ENCODE results near the gene PREB.

Gene PREB

DNA sequence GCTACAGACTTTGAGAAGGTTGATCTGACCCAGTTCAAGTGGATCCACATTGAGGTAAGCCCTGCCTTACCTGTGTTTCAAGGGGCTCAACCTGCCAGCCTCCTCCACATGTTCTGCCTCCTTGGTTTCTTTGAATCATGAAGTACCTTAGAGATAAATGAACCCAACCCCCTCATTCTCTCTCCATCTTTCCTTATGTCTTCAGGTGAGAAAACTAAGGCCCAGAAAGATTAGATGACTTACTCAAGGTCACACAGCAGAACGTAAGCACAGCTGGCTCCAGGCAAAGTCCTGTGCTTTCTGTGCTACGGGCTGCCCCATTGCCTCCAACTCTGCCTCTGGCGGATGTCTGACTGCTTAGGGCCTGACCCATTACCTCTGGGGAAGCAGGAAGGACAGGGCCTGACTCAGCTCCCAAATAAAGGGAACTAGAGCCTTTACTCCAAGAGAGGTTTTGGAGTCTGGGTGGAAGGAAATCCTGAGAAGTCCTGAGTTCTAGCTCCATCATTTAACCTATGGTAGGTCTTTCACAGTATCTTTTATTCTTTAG is 37.6 kb downstream of the PREB start:
- DNase-seq (ENCODE audit: low read depth in 2 of 2) = no peak

DNA sequence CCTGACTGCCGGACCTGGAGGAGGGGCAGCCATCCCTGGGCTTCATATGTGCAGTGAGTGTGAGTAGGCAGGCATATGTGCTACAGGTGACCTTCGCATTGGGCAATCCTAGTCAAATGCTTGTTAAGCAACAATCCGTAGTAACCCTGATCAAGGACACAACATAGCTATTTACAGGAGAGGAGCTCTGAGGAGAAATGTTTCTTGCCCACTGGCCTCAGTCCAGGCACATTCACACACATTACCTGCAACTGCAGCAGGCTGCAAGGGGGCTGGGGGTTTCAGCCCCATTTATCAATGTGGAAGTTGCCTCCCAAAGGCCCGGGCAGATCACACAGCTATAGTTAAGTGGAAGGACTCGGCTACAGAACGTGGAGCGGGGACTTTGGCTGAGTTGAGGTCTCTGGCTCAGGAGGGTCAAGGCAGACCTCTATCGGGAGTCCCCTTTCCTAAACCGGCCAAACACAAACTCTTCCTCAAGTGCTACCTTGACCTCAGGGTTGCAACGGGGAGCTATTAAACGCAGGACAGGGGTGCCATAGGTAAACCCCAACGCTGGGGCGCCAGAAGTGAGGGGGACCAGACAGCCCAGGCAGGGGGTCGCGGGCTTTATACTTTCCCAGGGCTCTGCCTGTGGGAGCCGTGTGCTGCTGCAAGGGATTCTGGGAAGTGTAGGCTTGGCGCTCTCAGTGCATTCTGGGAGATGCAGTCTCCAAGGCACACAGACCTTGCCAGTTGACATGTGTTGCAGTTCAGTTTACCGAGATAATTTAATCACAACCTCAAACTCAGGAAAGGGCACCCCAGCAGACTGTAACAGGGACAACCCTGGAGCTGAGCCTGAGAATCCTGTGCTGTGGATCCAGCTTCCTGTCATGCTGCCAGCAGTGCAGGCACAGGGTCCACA is 38.4 kb downstream of the PREB start:
- DNase-seq (ENCODE audit: low read depth in 2 of 2) = no peak

DNA sequence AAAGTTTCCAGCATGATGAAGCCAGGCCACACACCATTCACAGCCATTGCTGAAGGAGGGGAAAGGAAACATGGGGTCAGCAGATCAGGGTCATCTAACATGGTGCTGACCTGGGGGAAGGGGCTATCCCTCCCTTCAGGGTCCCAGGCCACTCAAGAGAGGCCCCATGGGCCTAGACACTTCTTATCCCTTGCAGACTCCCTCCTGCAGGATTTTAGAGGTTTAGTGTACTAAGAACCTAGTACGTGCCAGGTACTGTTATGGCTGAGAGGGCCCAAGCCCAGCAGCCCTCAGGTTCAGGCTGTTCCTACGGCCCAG is 39.0 kb downstream of the PREB start:
- DNase-seq (ENCODE audit: low read depth in 2 of 2) = no peak

DNA sequence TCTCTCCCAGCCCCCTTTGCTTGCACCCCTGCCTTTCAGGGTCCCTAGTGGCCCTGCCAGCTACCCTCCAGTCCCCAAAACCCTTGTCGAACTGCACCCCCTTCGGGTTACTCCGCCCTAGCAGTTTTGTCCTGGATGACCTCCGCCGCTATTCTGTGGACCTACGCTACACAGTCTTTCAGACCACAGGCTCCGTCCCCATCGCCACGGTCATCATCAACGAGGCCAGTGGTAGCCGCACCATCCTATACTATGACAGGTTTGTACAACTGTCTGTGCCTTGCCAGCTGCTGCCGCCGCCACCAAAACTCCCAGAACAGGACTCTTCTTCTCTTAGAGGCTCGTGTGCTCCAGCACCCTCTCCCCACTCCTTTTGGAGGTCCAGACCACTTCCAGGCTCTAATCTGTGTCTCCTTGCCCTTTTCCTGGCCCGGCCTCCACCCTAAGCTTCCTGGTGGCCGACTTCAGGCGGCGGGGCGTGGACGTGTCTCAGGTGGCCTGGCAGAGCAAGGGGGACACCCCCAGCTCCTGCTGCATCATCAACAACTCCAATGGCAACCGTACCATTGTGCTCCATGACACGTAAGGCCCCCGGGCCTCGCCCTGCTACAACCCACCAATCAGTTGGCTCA is 40.0 kb downstream of the PREB start:
- DNase-seq (ENCODE audit: low read depth in 2 of 2) = no peak

DNA sequence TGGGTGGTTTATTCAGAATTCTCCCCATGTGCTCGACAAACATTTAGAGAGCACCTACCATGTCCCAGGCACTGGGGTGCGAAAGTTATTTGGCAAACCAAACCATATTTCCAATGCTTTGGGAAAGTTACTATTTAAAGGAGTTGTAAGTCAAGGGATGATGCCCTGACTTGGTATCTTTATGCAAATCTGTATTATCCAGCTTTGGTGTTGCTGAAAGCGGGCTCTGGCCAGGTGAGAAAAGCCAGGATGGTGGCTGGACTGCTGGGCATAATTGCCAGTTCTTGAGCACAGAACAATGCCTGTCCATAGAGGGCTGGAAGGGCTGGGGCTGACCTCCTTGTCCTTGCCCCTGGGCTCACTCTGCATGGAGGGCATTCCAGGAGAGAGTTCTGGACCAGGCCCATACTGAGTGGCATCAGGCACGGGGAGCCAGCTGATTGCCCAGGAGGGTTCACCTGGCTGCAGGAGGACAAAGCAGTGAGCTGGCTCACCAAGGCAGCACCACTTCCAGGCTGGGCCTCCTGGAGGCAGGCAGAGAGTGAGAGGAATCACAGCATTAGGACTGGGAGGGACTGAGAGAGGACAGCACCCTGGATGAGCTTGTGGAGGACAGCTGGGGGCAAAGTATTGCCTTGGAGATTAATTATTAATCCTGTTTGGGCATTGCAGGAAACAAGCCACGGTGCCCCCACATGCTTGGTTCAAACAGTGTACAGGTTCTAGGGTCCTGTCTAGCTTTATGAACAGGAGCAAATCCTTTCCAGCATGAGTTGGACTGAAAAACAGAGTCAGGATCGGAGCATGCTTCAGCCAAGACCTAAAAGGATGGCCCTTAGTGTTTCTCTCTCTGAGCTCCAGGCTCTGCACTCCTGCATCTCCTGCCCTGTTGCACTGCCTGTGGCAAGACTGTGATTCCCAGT is 40.7 kb downstream of the PREB start:
- no peak for DNase-seq (ENCODE audit: low read depth in 2 of 2)

DNA sequence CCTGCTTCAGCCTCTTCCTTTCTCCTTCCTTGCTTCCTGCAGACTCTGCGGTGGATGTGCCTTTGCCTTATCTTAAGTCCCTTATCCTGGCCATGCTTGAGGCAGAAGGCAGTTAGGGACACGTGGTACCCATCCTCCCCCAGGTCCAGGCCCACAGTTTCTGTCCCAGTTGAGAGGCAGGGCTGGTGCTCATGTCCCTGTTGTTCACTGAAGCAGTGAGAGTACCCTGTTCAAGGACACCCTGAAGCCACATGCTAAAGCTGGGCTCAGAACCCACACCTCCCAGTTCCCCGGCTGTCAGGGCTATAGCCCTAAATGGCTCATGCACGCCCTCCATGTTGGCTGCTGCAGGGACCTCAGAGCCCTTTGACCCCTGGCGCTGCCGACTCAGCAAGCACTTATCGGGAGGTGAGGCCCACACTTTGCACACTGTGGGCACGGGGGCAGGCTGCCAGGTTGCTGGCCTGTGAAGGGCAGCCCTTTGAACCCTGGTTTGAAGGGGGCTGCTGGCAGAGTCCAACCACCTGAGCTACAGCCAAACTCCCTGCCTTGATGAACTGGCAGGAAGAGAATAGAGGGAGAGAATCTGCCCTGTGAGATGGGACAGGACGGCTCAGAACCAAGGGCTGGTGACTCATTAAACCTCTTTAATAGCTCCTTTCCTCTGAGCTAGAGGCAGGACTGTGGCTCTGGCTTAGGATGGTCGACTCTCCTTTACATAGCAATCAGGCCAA is 41.6 kb downstream of the PREB start:
- DNase-seq (ENCODE audit: low read depth in 2 of 2) = no peak

DNA sequence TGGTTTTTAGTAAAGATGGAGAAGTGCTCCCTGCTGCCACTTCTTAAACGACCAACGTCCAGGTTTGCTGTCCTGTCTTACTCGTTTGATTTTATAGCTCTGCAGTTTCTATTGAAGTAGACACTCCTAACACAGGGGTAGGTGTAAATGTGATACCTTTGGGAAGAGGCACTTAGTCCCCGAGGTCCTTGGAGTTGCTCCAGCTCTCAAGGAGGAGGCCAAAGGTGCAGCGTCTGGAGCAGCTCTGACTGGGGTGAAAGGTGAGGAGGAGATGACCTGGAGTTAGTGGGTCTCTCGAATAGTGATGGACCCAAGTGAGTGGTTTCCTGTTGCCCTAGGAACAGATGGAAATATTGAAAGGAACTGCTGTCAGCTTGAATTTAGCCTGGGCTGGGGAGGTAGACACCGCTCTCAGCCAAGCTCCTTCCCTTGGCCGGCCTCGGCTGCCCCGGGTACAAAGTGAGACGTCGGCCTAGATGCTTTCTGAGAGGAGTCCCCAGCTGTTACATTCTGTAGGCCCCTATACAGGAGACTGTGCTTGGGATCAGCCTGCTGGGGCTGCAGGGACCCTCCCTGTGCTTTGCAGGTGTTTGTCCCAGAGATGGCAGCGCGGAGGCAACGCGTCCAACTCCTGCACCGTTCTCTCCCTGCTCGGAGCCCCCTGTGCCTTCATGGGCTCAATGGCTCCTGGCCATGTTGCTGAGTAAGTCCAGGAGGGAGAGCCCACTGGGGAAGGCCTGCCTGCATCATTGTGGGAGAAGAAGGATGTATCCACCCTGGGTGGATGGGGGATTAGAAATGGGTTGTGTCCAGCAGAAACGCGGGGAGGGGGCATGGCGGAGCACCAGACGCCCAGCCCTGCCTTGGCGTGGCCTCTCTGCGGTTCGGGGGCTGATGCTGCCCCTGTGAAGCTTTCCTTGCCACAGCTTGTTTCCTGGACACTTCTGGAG is 42.4 kb downstream of the PREB start:
- no peak for DNase-seq (ENCODE audit: low read depth in 2 of 2)

DNA sequence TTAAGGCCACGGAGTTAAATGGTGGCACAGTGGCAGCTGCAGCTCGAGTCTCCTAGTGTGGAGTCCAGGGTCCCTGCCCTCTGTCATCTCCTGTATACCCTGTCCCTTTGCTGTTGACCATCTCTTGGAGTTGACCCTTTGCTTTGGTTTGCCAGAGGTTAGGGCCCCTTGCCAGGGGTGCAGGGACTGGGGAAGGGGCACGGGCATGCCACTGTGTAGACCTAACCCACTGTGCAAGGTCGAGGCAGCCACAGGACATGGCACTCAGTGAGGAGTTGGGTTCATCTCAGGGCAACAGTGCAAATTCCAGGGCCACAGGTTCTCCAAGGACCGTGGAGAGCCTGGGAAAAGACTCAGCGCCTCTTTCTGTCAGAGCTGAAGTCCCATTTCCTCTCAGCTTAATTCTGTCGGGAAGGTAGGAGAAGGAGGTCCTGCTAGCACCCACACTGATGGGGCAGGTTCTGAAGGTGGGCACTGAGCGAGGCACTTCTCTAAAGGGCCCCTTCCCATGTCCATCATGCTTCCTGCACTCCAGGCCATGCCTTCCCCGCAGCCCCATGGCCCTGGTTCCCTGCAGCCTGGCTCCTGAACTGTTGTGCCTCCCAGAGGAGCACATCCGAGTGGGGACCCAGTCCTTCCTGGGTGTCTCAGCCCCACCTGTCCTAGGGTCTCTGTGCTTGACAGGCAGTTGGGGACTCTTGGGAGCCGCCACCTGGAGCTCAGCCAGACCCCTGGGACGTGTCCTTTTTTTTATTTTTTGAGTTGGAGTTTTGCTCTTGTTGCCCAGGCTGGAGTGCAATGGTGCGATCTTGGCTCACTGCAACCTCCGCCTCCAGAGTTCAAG is 45.1 kb downstream of the PREB start:
- DNase-seq (ENCODE audit: low read depth in 2 of 2) = no peak

DNA sequence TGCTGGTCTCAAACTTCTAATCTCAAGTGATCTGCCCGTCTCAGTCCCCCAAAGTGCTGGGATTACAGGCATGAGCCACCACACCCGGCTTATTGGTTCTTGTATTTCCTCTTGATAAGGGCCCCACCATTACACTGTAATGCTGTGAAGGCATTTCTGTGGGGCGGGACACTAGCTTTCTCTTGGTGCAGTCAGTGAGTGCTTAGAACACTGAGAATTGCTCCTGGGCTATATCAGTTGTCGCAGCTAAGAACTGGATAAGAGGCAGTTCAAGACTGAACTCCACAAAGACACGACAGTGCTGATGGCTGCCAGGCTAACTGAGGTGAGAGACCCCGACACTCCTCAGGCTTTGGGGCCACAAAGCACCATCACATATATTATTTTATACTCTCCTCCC is 45.8 kb downstream of the PREB start:
- DNase-seq (ENCODE audit: low read depth in 2 of 2) = no peak

DNA sequence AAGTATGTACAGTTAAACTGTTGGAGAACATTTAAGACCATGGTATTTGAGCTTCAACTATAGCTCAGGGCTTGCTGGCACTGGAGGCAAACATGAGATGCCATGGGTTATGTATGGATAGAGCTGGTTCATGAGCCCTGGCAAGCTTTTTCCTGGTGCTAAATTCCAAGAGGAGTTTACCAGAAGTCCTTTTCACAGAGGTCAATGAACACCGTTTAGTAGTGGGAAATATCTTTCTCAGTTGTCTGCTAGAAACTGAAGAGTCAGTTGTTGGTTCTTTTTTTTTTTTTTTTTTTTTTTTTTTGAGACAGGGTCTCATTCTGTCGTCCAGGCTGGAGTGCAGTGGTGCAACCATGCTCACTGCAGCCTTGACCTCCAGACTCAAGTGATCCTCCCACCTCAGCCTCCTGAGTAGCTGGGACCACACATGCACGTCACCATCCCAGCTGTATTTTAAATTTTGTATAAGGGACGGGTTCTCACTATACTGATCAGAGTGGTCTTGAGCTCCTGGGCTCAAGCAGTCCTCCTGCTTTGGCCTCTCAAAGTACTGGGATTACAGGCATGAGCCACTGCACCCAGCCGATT is 46.5 kb downstream of the PREB start:
- no peak for DNase-seq (ENCODE audit: low read depth in 2 of 2)

DNA sequence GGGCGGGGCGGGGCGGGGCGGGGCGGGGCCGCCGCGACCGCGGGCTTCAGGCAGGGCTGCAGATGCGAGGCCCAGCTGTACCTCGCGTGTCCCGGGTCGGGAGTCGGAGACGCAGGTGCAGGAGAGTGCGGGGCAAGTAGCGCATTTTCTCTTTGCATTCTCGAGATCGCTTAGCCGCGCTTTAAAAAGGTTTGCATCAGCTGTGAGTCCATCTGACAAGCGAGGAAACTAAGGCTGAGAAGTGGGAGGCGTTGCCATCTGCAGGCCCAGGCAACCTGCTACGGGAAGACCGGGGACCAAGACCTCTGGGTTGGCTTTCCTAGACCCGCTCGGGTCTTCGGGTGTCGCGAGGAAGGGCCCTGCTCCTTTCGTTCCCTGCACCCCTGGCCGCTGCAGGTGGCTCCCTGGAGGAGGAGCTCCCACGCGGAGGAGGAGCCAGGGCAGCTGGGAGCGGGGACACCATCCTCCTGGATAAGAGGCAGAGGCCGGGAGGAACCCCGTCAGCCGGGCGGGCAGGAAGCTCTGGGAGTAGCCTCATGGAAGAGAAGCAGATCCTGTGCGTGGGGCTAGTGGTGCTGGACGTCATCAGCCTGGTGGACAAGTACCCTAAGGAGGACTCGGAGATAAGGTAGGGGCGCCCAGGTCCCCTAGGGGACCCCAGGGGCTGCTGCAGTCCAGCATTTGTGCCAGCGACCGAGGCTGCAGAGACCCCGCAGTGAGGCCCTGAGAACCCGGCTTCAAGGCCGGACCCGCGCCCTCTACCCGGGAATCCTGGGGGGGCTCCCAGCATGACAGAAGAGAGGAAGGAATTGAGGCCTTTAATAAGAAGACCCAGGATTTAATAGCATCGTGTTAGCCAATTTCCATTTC is 47.5 kb downstream of the PREB start, which contains the start of gene KHK:
TSS of gene KHK (plus strand) at position 49 of the 870 bp plus-strand sequence. CDS start at position 537, 488 bp downstream.
- no peak for DNase-seq (ENCODE audit: low read depth in 2 of 2)

DNA sequence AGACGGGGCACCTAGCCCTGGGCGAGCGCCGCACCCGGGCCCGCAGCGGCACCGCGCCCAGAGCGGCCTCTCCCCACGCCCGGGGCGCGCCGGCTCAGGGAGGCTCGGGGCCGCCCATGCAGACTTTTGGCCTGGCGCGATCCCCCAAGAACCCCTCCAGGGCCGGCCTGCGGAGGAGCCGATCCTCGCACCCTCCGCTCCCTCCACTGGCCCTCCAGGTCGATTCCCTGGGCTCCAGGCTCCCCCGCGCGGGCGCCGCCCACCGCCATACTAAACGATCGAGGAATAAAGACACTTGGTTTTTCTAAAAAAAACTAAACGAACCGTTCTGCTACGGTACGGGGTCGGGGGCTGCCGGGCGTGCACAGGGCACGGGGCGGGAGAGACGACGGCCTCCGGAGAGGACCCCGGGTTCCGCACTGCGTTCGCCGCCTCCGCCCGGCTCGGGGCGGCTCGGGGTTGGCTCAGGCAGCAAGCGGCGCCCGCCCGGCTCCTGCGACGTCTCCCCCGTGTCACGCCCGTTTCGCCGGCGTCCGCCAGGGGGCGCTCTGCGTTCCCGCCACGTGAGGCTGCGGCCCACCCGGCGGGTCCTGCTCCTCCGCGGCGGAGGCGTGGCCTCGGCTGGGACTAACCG is 48.2 kb downstream of the PREB start:
- peak; percentile 93 to 98 for DNase-seq (ENCODE audit: low read depth in 2 of 2)

DNA sequence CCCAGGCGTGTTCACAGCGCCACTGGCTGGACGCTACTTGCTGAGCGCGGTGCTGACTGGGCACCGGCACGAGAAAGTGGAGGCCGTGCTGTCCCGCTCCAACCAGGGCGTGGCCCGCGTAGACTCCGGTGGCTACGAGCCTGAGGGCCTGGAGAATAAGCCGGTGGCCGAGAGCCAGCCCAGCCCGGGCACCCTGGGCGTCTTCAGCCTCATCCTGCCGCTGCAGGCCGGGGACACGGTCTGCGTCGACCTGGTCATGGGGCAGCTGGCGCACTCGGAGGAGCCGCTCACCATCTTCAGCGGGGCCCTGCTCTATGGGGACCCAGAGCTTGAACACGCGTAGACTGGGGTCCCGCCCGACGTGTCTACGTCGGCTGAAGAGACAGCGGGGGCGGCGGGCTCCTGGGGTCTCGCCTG is 48.8 kb downstream of the PREB start:
- DNase-seq (ENCODE audit: low read depth in 2 of 2) = peak in 1 of 2 donors; percentile 10

DNA sequence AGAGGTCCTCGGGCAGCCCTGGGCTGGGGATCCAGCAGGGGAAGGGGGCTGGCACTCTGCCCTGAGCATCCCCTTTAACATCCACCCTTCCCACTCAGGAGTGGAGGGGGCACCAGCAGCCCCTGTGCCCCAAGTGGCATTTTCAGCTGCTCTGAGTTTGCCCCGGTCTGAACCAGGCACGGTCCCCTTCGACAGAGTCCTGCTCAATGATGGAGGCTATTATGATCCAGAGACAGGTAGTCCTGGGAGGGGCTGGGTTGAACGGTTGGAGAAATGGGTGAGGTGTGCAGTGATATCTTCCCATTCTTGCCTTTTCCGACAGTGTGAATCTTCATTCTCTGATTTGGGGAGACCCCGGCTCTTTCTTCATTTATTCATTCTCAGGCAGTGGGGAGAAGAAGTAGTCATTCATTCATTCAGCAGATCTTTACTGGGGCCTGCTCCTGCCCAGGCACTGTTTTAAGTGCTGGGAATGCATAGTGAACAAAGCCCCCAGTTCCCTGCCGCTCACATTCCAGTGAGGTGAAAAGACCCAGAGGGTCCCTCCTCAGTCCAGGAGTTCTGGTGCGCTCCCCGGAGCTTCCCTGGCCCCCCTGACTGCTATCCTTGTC is 49.3 kb downstream of the PREB start:
- DNase-seq (ENCODE audit: low read depth in 2 of 2) = no peak

DNA sequence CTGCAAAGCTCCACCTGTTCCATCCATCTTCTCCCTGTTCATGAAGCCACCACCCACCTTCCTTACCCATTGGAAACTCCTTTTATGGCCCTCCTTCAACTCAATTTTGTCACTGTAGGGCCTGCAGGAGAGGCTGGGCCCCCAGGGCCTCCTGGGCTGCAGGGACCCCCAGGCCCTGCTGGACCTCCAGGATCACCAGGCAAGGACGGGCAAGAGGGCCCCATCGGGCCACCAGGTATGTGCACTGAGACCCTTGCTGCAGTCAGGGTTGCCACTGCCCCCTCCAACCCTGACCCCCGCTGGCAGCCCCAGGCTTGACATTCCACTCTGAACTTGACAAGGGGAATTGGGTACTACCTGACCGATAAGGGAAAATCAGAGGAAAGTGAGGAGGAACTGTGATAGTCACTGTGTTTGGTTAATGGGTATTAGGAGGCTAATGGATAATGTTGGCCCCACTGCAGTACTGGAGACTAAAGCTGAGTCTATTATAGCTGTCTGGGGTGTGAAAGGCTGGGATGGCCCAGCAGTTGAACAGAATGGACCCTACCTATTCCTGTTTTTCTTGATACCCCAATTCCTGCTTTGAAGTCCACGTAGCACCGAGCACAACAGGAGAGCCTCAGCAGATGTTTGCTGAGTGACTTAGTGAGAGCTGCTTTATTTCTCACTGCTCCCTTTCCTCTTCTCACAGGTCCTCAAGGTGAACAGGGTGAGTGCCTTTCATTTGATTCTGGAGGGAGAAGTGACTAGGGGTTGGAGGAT is 50.0 kb downstream of the PREB start:
- no peak for DNase-seq (ENCODE audit: low read depth in 2 of 2)

All from stimulated activated CD8-positive, alpha-beta memory T cell treated with anti-CD3 and anti-CD28 coated beads, Interleukin-15, amount 100 ng/mL, for 4 hours (primary cell).